Glomerular visceral epithelial cell (primary cell): ENCODE results near the gene ABCA1.
"Not testable (repeated sequence)": the region's sequence is repeated elsewhere in the genome, so short reads cannot be mapped to it uniquely, and the experiment has no call there.

Experiments
- DNase-seq: peaks from one replicate; pipeline ENCODE4 v3.0.0-alpha.2; 2016; ENCODE audit errors: extremely low spot score

The ABCA1 gene

DNA sequence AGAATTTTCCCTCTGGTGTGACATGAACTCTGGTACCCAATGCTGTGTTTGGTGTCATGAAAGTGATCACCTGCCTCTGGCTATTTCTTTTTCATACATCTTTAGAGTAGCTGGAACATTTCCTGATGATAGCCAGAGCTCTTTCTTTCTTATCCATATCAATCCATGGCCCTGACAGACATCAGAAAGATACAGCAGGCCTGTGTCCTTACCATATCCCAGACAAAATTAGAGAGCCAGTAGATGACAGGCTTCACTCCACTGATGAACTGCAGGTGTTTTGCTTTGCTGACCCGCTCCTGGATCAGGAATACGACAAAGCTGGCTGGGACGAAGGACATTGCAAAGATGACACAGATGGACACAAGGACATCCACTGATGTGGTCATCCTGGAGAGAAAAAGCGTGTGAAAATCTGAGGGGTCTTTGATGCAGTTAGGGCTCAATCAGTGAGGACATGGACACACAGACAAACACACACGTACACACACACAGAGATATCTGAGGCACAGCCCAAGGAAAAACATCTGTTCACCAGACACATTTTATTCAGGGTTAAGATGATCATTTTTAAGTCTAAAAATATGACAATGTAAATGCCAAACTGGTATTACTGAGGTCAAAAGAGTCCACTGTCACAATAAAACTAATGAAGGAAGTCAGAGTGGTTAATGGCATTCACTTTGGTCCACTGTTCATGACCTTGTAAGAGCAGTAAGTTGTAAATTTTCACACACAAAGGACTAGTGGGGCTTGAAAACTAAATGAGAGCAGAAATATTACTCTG is 129.6 kb downstream of the ABCA1 start:
- DNase-seq, result no peak

DNA sequence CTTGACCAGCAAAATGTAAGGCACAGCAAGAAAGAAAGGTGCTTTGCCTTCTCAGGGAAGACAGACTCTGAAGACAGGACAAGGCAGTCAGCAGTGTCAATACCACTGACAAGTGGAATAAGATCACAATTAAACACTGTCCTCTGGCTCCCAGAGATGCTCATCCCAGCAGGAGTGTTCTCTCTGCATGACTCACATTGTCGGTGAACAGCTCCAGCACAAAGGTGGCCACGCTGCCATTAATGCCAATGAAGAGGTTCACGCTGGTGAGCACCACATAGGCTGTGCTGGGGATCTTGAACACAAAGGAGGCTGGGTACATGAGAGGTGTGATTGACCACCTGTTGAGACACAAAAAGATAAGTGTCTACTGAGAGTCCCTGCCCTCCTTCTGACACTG is 132.1 kb downstream of the ABCA1 start:
- DNase-seq, result no peak

DNA sequence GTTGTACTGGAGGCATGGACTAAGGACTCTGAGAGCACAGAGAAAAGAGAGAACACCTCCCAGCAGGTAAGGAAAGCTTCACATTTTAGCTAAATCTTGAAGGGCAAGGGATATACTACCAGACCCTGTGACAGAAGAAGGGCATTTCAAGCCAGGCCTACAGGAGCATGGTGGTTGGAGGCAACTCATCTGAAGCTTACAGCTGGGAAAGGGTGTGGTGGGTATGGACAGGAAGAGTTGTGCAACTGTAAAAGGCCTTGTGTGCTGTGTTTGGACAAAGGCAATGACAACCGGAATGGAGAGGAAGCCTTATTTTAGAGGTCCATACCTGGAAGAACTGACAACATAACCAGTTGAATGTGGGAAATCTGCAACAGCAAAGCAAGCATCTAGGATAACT is 132.9 kb downstream of the ABCA1 start:
- no peak for DNase-seq

DNA sequence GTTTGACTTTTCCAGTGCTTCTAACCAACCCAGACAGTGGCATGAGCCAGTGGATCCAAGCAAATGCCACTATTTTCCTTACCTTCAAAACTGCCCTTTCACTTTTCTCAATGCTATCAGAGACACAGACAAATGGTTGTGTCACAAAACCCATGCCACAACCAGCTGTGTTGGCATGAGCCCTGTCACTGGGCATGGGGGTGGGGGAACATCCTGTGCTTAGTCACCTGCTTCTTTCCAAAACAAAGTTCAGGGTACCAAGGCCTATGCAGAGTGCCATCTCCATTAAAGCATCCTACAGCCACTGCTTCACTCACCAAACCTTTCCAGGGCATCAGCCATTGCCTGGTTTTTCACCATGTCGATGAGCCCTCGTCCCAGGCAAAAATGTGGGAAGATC is 133.9 kb downstream of the ABCA1 start:
- no peak for DNase-seq

DNA sequence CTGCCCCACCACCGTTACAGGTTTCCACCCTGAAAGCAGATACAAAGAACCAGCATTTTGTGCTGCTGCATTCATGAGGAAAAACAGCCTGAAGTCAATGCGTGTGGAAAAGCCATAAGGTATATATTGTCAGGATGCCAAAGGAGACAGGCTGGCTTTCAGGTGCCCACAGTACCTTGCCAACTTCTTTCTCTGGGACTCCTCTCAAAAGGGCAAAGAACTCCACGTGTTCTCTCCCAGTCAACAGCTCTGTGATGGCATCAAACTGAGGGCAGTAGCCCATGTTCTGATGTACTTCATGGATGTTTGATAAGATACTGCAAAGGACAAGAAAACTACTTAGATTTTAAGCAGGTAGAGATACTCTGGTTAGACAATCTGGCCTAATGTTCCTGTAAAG is 139.7 kb downstream of the ABCA1 start:
- no peak for DNase-seq

DNA sequence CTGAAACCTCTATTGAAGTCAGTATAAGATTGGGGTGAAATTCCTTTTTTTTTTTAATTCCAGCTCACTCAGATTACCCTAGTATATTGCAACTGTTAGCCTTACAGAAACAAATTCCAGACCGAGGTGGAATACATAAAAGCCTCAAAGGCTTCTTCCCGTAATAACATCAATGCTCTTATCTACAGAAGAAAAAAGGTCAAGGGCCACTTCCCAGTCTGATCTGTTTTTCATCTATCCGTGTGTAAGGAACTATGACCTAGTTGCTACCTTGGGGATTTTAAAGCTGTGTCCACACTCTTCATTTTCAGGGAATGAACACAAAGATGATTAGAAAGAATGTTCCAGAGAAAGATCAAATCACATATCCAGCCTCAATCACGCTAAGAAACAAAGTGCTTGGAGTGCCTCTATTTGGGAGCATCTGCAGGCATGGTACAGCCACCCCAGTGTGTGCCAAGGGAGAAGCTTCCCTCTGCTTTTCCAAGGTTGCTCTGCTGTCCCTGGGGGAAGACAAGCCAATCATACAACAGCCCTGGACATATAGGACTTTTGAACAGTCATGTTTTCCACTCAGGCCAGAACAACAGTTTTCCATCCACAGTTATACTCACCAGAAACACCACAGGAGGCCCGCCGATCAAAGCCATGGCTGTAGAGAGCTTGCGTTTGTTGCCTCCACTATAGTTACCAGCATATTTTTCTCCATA is 140.5 kb downstream of the ABCA1 start:
- no peak for DNase-seq

DNA sequence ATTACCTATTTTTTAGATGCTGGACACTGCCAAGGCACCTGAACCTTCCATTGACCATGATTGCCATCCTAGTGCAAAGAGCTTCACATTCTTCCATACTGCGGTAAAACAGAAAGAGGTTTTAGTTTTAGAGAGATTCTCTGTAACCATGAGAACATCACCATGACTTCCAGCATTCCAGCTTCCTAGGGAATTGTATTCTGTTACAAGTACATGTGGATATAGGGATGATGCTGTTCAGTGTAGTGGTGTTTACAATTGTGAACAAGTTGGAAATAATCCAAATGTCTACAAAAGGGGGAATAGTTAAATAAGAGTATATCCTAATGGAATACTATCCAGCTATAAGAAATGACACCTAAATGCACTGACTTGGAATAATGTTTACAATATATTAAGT is 141.7 kb downstream of the ABCA1 start:
- DNase-seq, result no peak

DNA sequence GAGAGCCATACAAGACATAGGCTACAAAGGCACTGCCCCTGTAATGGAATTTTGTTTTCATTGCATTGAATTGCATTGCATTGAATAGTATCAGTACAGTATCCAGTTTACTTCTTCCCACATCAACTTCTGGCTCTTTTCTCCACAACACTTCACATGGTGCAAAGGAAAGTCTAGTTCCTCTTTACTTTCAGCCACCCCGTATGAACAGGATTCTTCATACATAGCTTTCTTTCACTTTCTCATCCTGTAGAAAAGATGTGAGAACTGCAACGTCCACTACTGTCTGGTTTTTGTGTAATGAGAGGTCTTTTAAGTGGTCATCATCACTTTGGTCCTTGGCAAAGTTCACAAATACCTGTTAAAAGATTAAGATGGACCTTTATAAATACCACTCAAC is 143.9 kb downstream of the ABCA1 start:
- DNase-seq, result no peak

DNA sequence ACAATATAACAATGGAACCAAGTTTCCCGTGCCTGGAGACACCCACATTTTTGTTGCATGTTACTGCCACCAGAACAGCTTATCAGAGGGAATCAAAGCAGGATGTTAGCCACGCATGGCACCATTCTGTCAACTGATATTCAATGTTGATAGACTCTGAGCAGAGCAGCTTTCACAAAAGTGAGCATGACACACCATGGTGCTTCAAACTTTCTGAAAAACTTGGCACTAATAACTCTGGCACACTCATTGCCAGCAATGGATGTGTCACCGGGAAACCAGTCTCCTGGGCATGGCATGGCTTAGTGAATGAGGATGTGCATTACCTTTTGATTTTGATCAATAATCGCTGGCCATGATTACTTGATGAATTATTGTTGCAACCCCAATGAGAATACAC is 144.4 kb downstream of the ABCA1 start:
- no peak for DNase-seq

DNA sequence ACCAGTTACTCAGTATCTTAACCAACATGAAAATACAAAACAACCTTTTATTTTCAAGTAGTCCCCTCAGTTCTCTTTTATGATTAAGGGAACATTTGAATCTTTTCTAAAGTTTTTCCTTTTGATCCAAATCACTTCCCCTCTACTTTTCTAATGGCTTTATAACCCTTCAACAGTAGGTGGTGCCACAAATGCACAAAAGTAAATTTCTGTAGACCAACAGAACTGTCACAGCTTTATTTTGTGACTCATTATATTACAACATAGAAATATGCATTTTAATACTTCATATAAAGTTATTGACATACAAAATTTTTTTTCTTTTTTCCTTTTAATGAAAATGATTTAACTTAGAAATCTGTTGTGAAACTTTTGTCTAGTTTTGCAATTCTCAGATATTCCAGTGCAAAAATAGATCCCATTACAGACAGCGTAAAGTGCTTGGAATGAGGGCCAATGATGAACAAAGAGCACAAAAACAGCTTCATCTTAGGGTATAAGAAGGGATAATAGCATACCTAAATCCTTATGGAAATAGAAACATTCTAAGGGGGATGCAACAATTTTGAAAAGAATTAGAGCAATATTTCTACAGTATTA is 147.1 kb downstream of the ABCA1 start:
- DNase-seq, result peak; percentile 38

DNA sequence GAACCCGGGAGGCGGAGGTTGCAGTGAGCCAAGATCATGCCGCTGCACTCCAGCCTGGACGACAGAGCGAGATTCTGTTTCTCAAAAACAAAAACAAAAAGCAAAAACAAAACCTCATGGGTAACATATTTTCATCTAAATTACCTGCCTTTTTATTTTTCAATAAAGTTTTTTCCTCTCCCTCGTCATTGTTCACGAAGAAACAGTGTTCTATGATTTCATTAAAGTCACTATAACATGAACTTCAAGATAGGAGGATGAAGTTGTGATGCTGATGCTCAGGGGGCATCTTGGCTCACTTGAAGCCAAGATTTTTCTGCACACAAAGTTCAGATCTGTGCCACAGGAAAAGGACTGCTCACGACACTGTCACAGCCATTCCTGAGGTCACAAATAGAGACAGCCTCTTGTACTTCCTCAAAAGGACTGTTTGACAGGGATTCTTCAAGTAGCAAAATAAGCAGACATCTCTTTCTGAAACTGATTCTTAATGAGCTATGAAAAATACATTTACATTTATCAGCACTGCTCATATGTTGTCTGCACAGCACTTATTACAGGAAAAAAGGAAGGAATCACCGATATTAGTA is 147.9 kb downstream of the ABCA1 start:
- no peak for DNase-seq

DNA sequence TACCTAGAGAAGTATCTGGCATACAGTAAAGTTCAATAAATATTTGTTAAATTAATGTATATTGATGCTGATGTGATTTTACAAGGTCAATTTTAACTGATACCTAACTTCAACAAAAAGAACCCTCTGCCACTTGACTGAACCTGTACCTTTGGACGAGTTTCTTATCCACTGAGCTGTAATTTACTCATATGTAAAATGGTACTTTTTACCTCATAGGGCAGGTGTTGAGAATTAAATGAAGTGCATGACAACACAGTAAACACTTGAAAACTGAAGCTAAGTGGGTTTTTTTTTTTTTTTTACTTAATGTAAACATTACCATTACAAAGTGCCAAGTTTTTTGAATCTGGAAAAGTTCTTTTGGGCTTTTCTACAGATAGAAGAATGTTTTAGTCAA is 148.6 kb downstream of the ABCA1 start:
- no peak for DNase-seq

DNA sequence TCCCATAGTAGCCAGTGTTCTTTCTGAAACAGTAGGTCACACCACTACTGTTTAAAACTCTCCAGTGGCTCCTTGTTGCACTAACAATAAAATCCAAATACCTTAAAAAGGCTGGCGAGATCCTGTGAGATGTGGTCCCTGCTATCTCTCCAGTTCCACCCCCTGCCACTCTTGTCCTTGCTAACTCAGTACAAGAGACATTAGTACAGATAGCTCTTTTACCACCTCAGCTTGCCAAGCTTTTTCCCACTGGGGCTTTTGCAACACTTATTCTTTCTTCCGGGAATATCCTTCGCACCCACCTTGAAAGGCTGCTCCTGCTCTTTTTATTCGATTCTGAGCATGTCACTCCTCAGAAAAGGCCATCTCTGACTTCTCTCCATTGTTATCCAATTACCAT is 149.2 kb downstream of the ABCA1 start:
- DNase-seq, result no peak

DNA sequence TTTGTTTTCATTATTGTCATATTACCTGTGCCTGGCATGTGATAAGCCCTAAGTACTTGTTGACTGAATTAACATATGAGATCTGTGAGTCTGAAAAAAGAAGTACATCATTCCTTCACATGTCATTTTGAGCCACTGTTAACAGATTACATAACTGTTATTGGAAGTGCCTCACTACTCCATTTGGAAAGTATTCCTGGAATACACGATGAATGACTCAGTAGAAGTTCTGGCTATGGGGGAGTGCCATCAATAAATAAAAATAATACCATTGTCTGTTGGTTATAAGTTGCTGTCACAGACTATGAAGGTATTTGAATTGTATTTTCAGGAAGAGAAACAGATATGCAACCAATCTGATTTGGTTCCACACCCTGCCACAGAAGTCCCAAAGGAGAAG is 151.2 kb downstream of the ABCA1 start:
- no peak for DNase-seq

DNA sequence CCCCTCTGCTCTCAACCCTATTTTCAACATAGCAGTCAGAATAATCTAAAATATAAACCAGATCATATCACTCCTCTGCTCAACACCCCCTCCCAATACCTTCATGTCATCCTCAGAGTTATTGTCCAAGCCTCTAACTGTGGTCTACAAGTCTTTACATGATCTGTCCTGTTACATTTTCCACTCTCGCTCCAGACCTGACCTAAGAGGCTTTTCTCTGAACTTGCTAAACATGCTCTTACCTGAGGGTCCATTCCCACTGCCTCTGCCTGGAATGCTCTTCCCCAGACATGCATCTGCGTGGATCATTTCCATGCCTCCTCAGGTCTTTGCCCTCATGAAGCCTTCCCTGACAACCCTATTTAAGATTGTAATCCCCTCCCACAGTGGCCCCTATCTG is 152.0 kb downstream of the ABCA1 start:
- DNase-seq, result no peak

DNA sequence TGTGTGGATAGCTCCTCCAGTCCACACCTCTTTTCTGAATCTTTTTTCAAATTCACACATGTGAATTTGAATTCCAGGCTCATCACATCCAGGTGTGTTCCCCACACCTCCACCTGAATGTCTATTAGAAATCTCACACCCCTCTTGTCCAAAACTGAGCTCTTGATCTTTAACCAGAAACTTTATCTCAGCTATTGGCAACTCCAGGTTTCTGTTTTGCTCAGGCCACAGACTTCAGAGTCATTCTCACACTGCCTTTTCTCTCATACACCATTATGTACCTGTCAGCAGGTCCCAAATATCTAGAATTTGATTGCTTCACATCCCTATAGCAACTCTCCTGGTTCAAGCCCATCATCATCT is 152.4 kb downstream of the ABCA1 start:
- DNase-seq, result no peak

DNA sequence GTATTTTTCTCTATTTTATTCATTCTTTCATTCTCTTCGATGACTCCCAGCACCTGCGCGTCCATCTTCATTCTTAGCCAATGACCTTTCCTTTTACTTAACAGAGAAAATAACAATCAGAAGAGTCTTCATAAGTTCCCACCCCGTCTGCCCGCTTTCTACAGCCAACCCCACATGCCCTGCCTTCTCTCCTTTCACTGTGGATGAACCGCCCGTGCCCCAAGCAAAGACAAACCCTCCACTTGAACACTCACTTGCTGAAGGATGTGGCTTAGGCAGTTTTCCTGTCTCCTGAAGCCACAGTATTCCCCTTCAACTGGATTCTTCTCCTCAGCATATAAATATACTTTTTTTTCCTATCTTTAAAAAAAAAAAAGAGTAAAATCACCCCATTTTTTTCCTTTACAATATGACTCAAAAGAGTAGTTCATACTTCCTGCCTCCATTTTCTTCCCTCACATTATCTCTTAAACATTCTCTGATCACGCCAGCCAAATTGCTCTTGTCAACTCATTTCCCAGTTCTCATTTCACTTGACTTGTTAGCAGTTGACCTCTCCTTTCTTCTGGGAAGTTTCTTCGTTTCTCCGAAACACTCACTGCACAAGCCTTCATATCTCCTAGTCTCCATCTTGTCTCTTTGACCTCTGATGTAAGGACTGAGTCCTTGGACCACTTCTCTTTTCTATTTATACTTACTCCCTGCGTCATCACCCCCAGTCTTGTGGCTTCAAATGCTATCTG is 153.0 kb downstream of the ABCA1 start:
- no peak for DNase-seq

DNA sequence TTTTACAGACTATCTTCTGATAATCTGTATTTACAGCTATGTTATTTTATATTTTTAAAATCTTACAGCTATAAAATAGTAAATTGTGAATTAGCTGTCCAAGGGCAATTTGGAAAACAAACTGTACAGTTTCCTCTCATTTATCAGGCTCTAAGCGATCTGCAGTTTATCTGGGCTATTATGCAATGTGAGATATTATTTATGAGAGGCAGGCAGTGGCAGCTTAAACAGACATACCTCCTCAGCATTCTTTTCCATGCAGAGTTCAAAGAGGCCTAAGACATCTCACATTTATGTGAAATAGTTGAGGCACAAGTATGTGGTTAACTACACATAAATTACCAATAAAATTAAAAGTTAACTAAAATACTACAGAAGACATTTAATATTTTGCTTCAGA is 153.8 kb downstream of the ABCA1 start:
- no peak for DNase-seq

DNA sequence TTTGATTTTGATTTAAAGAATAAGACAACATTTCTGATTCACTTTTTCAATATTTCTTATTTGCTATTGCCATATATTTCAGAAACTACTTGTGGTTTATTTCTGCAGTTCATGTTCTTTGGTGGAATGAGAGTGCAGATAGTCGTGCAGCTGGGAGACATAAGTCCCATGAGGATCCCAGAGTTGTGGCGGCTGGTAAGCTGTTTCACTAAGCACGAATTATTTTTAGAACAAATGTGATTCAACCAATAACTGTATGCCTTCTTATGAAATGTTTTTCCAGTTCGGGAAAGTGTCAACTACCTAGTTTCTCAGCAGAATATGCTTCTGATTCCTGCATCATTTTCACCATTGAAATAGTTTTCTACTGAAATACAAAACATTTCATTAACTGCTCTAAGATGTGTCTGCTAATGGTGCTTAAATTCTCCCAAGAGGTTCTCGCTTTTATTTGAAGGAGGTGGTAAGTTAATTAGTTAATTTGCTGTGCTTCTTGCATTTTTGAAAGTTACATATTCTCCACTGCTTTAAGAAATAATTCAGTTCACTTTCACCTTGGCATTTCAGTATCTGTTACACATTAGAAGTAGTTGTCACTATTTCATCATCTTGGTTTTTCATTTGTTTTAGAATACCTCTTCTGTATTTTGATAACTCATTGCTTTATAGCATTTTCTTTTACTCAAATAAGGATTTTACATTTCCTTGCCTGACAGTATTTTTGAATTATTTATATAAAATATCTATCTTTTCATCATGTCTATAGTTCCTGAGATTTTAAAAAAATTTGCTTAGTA is 155.0 kb downstream of the ABCA1 start:
- no peak for DNase-seq

DNA sequence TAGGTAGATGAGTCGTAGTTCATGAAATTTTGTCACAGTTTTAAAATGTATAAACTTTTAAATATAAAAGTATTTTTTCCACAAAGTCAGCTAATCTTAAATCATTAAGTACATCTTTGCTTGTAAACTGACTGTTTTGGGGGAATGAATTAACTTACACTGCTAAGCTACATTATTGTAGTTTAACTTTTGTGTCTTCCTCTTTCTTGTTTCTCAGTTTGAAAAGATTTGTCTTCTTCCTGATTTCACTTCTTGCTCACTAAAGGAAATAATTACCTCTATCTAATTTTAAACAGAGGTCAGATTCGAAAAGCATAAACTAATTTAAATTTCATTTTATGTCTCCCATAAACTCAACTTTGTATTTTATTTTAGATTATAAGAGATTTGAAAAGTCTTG is 158.3 kb downstream of the ABCA1 start:
- no peak for DNase-seq

DNA sequence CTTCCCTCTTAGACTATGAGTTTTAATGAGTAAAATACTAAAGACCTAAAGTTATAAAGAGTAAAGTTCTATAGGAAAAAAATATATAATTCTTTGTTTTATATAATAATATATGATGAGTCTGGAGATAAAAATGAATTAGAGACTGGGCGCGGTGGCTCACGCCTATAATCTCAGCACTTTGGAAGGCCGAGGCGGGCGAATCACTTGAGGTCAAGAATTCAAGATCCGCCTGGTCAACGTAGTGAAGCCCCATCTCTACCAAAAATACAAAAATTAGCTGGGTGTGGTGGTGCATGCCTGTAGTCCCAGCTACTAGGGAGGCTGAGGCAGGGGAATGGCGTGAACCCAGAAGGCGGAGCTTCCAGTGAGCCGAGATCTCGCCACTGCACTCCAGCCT is 158.9 kb downstream of the ABCA1 start:
- not testable (repeated sequence) for DNase-seq
